Testis (tissue), 2 donors: ENCODE data around the gene IZUMO2.

ENCODE experiments used
- CTCF ChIP-seq, 3 experiments: fragments of 450-650 bp in 2 of 3; fragments of 200-600 bp in 1 of 3; sonication (generic) in 1 of 3; IDR thresholded peaks; one replicate each; pipeline ENCODE4 v1.5.1; 2016 to 2019; ENCODE audit warnings: antibody characterized with exemption in 3 of 3, mild to moderate bottlenecking in 2 of 3, moderate library complexity in 1 of 3
- POLR2A ChIP-seq: fragments of 450-650 bp; IDR thresholded peaks from one replicate; pipeline ENCODE4 v1.6.1; 2017; ENCODE audit warnings: antibody characterized with exemption, mild to moderate bottlenecking, moderate library complexity

GRCh38 chr19:50192463-50193211 lies 29.6 kb upstream of the IZUMO2 start:
- TF ChIP-seq CTCF (IDR thresholded peaks at IDR 0.05) (no peak), POLR2A (no peak)
